ENCODE results near the gene OSBPL3. TPM values are rescaled to one million over a fixed set of nuclear protein-coding genes. Genes with fewer than 3 reads are reported as not detected.

Gene OSBPL3
- total and polyA plus RNA-seq, 2 donors (not counting 3 experiments of a cell fraction or from before 2014, with no cell fraction given), result 7.5 to 27.1 TPM

- H3K36me3 ChIP-seq (ENCODE audit: control insufficient read depth in 2 of 2, extremely low read depth in 1 of 2, insufficient read depth in 2 of 2, low read length in 2 of 2), result peaks cover 0 to 6% of the 10 kb centered on the region in 2 experiments
- no TSS peak for BruUV-seq (replicated peaks)
- H2AFZ ChIP-seq (ENCODE audit: low read depth, low read length), result no peak overlapping the region
- H3K27ac ChIP-seq (ENCODE audit: insufficient read depth, low read depth, low read length), result no peak overlapping the region
- no peak overlapping the region for H3K9ac ChIP-seq (replicated peaks; ENCODE audit: extremely low read depth, insufficient read depth, low read length)
- no peaks in the 10 kb centered on the region for H3K27me3 ChIP-seq (ENCODE audit: control insufficient read depth in 2 of 2, insufficient read depth in 2 of 2, low read length in 2 of 2)
- no peak for TF ChIP-seq EZH2 (IDR thresholded peaks at IDR 0.05; ENCODE audit: borderline replicate concordance, low read depth, low read length, severe bottlenecking)
- TF ChIP-seq POLR2AphosphoS5 (IDR thresholded peaks at IDR 0.05; ENCODE audit: insufficient read depth, low read depth, low read length), result no peak
- TF ChIP-seq POLR2A (IDR thresholded peaks at IDR 0.05; ENCODE audit: low read depth, low read length), result no peak
- TF ChIP-seq, protein P1, sequence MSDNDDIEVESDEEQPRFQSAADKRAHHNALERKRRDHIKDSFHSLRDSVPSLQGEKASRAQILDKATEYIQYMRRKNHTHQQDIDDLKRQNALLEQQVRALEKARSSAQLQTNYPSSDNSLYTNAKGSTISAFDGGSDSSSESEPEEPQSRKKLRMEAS (IDR thresholded peaks at IDR 0.05; ENCODE audit: insufficient read depth, insufficient read length), result no peak
- no peak for TF ChIP-seq JUN (IDR thresholded peaks at IDR 0.05; ENCODE audit: borderline replicate concordance, insufficient read depth, insufficient read length, low read depth)
- TF ChIP-seq MYC (IDR thresholded peaks at IDR 0.05; ENCODE audit: low read depth, low read length), result no peak
- TF ChIP-seq FOS (IDR thresholded peaks at IDR 0.05; ENCODE audit: borderline replicate concordance, insufficient read depth, low read length), result no peak
- no peak for TF ChIP-seq CTCF (IDR thresholded peaks at IDR 0.05; ENCODE audit: extremely low read depth in 1 of 2, insufficient read depth in 1 of 2, low read depth in 1 of 2, low read length in 2 of 2)
- TF ChIP-seq GATA2 (IDR thresholded peaks at IDR 0.05; ENCODE audit: insufficient read depth, insufficient read length, low read depth, low read length), result no peak
- POLR2A ChIA-PET, result no interaction called here
- no peaks in the 10 kb centered on the region for H4K20me1 ChIP-seq (replicated peaks; ENCODE audit: control insufficient read depth, extremely low read depth, insufficient read depth, low read length)
- no peak overlapping the region for H3K4me3 ChIP-seq (replicated peaks in 1 of 3; ENCODE audit: insufficient read depth in 1 of 3, low read depth in 1 of 3, low read length in 3 of 3)
- no peak overlapping the region for H3K4me2 ChIP-seq (ENCODE audit: insufficient read depth, low read length)
- CTCF ChIA-PET, result no interaction called here
- peaks cover 2% of the 10 kb centered on the region for H3K4me1 ChIP-seq (ENCODE audit: control insufficient read depth, extremely low read depth, insufficient read depth, low read length)
- DNase-seq (ENCODE audit: low read depth, low spot score) (no peak), FAIRE-seq (no peak)
- H3K9me1 ChIP-seq (replicated peaks; ENCODE audit: control insufficient read depth, extremely low read depth, insufficient read depth, low read length), result no peaks in the 10 kb centered on the region
- dilution Hi-C loops (cut with MboI; ENCODE audit: extremely low pct_ligation_motif_present, low sequenced_read_pairs), result no loop called here
- H3K79me2 ChIP-seq (ENCODE audit: control insufficient read depth, insufficient read depth, low read length), result no peaks in the 10 kb centered on the region
- no peaks in the 10 kb centered on the region for H3K9me3 ChIP-seq (replicated peaks; ENCODE audit: control insufficient read depth, insufficient read depth, low read length)
- intact Hi-C loops (cut with micrococcal nuclease), result no loop called here
These were observed 106.0 kb downstream of the OSBPL3 start for GRCh38 chr7:24873944-24874343.

All from endothelial cell of umbilical vein (primary cell).